OCI-M1 (cell line): ENCODE measurements around the gene DDX28.
"Not testable (repeated sequence)": the region's sequence is repeated elsewhere in the genome, so short reads cannot be mapped to it uniquely, and the experiment has no call there.

Experiments
- DNase-seq: peaks from one replicate; lab custom pipeline; 2025; lab: John Stamatoyannopoulos, UW

The DDX28 gene

DNA sequence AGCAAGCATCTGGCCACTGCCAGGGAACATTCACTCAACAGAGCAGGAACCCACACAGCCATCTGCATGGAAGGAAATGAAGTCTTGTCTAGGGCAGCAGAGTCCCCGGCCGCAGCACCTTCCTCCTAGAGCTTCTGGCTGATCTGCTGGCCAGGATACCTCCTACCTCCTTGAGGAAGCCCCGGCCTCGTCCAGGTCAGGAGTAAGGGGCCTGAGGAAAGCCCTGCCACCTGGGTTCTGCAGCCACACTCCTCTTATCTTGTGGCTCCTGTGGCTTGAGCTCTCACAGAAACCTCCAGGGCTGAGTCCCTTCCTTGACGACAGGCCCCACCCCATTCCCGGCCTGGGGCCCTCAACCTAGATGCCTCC, 29.0 kb downstream of the DDX28 start:
- DNase-seq, result peak; percentile 52

DNA sequence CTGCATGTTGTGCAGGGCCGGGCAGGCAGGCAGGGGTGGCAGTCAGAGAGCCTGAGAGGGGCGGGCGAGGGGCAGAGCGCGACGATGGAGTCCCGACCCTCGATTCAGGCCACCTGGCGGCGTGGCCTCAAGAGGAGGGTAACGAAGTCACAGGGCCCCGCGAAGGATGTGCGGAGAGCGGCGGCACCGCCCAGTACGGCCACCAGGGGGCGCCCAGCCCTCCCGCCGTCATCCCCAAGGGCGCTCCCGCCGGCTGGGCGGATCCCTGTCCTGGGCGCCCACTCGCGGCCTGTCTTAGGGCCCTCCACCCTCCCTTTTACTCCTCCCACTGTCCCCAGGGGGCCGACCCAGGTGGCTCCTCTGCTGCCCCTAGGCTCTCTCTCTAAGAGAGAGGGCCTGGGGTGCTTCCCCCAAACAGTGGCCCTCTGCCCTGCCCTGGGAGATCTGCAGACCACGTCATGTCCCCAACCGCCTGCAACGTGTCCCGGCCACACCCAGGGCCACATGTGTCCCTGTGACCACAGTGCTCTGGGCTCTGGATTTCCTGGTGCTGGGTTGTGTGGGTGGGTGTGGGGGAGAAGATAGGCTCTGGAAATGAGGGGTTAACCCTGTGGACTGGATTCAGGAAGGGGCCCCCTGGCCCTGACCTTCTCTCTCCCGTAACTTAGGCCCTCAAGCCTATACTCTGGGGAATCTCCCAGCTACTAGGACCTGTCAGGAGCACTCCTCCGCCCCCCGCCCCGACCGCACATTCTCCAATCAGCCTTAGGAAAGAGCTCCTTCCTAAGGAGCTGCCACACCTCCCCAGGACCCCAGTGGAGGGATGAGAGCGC, 29.6 kb downstream of the DDX28 start:
- peak; percentile 95 for DNase-seq

DNA sequence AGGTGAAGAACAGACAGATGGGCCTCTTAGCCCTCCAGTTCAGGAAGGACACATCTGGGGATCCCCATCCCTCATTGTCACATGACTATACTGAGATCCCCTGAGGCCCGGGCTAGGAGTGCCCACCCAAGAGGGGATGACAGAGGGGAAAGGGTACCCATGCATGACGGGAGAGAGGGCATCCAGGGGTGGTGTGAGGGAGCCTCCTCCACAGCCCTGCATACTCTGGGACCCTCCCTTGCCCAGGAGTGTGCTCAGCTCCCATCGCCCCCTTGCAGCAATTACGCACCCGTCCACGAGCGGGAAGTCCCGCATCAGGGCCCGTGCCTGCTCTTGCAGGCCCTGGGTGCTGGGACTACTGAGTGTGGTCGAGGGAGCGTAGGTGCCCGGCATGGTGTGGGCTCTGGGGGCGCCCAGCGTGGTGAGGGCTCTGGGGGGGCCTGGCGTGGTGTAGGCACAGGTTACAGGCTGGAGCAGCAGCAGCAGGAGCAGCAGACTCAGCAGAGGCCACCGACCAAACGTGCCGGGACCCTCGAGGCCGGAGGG, 30.3 kb downstream of the DDX28 start:
- no peak for DNase-seq

DNA sequence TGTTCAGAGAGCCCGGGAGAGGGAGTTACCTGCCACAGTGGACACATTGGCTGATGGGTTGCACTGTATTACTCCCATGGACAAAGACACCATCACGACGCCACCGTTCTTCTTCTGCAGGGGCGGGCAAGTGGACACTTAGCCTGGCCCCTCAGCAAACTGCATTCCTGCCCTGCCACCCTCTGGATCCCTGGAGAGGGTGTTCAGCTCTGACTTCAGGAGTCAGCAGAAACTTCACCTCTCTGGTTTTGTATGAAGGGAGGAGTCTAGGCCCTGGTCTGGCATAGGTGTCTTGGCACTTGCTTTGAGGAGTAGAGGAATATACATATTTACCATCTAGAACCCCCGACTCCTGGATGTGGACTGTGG, 33.0 kb downstream of the DDX28 start:
- DNase-seq, result no peak

DNA sequence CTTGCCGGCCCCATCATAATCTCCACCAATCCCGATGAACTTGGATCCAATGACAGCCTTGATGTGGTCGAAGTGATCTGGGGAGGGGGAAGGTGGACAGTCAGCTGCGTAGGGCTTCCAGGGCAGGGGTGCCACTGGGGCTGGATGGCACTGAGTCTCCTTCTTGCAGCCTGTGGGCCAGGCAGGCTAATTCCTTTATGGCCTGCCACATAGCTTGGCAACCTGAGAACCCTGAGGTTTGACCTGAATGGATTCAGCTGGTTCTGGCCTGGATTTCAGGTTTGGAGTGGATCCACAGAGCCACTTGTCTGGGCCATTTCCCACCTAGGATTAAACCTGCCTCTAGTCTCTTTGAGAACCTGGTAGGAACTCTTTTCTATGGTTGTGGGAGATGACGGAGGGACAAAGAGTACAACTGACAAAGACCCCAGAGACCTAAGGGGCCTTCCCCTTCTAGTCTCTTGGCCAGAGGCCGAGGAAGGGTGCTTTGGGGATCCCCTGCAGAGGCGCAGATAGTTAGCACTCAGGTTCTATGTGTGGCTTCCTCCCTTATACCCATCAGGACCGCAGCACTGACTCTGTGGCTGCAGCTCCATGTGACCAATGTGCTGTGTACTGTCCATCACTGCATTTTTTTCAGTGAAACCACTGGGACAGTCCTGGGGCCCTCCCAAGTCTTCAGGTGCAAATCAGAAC, 33.6 kb downstream of the DDX28 start:
- DNase-seq, result no peak

DNA sequence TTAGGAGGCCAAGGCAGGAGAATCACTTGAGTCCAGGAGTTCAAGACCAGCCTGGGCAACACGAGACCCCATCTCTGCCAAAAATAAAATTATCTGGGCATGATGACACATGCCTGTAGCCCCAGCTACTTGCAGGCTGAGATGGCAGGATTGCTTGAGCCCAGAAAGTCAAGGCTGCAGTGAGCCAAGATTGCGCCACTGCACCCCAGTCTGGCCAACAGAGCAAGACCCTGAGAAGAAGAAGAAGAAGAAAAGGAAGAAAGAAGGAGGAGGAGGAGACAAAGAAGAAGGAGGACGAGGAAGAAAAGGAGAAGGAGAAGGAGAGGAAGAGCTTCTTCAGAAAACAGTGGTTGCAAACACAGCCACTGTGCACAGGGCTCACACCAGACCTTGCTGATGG, 34.4 kb downstream of the DDX28 start:
- no peak for DNase-seq

DNA sequence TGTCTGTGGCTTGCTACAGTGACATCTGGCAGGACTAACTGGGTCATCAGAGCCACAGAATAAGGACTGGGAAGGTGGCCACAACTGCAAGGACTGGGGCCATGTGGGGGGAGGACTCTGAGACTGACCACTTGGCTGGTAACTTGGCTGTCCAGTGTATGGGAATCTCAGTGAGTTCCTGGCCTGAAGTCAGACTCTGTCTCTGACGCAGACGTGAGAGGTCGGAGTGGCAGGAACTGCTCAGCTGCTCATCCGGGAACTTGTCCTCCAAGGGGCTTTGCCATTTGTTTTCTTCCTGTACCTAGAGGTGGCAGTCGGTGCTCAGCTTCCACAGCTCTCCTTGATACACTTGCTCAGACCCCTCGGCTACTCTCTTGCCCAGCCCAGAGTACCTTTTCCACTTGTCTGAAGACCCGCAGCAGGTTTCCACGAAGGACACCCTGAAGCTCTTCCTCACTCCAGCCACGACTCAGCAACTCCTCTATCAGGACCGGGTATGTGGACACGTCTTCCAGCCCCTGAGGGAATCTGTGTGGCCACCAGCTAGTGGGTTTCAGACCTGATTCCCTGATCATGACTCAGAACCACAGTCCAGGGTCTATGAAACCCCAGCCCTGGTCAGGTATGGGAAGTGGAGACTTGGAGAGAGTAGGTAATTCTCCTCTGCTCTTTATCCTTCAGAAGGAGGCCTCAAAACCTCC, 35.4 kb downstream of the DDX28 start:
- no peak for DNase-seq

DNA sequence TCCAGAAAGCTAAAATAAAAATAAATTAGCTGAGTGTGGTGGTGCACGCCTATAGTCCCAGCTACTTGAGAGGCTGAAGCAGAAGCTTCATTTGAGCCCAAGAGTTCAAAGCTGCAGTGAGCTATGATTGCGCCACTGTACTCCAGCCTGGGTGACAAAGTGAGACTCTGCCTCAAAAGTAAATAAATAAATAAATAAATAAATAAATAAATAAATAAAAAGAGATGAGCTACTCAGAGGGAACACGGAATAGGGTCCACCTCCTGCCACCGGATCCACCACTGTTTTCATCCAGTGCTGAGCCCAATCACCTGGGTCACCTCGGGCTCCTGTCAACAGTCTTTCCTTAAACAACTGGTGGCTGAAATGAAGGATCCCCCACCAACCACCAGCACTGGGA, 36.1 kb downstream of the DDX28 start:
- DNase-seq, result no peak

DNA sequence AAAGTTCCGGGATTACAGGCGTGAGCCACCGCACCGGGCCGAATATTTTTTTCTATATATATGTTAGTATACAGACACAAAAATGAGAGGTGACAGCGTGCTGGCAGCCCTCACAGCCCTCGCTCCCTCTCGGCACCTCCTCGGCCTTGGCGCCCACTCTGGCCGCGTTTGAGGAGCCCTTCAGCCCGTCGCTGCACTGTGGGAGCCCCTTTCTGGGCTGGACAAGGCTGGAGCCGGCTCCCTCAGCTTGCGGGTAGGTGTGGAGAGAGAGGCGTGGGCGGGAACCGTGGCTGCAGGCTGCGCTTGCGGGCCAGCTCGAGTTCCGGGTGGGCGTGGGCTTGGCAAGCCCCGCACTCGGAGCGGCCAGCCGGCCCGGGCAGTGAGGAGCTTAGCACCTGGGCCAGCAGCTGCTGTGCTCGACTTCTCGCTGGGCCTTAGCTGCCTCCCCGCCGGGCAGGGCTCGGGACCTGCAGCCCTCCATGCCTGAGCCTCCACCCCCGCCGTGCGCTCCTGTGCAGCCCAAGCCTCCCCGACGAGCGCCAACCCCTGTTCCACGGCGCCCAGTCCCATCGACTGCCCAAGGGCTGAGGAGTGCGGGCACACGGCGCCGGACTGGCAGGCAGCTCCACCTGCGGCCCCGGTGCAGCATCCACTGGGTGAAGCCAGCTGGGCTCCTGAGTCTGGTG, 40.9 kb downstream of the DDX28 start:
- no peak for DNase-seq

DNA sequence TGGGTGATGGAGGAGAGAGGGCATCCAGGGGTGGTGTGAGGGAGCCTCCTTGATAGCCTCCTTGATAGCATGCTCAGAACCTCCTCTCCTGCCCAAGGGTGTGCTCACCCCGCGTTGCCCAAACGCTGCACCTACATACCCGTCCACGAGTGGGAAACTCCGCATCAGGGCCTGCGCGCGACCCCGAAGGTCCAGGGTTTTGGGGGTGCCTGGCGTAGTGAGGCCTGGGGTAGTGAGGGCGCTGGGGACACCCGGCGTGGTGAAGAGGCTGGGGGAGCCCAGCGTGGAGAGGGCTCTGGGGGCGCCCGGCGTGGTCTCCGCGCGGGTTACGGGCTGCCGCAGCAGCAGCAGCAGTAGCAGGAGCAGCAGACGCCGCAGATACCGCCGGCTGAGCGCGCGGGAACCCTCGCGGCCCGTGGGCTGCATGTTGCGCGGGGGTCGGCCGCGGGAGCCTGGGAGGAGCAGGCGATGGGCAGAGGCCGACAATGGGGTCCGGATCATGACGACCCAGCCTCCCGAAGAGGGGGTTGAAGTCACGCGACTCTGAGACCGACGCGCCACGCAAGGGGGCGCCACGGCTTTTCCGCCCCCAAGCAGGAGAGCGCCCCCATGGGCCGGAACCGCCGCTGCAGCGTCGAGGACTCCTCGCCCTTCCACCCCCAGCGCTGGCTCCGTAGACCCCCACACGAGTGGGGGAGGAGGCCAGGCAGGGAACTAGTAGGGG, 42.9 kb downstream of the DDX28 start, which contains the start of gene DPEP3:
Gene DPEP3, minus strand, starts transcription at position 545 of the 724 bp plus-strand sequence. Its CDS starts 119 bp downstream, at position 426.
- no peak for DNase-seq

DNA sequence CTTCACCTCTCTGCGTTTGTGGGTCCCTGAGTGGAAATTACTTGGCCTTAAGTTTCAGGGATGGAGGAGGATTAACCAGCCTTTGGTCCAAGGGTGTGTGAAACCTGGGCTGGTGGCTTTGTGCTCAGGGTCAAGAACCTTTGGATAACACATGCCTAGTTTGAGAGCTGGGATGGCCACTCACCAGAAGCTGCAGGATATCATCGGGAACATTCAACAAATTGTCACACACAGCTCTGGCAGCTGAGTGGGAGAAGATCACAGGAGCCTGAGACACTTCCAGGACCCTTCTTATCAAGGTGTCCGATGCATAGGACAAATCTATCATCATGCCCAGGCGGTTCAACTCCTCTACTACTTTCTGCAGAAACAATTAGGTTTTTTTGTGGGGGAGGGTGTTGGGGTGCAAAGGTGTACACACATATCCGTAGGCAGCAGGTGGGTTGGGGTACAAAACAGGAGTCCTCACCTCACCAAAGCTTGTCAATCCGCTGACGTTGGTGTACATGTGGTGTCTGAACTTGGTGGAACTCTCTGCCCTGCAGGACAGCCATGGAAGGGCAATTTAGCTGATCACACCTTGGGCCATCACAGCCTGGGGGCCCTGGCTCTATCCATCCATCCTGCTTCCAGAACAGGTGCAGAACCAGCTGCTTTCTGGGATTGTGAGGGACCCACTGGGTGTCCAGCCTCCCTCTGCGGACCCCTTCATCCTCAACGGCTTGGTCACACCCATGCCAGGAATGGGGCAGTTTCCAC, 45.4 kb downstream of the DDX28 start:
- DNase-seq, result no peak

DNA sequence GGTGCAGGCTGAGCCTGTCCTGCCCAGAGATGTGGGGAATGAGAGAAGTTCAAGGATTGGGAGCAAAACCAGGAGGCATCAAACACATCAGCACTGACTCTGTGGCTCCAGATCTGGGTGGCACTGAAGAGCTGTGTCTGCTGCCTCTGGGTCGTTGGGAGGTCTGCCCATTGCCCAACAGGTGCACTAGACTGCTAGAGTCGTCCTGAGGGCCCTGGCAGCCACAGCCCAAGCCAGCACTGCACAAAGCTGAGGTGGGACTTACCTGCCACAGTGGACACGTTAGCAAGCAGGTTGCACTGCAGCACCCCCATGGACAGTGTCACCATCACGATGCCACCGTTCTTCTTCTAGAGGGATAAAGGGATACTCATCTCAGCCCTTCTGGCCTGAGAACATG, 46.0 kb downstream of the DDX28 start:
- no peak for DNase-seq

DNA sequence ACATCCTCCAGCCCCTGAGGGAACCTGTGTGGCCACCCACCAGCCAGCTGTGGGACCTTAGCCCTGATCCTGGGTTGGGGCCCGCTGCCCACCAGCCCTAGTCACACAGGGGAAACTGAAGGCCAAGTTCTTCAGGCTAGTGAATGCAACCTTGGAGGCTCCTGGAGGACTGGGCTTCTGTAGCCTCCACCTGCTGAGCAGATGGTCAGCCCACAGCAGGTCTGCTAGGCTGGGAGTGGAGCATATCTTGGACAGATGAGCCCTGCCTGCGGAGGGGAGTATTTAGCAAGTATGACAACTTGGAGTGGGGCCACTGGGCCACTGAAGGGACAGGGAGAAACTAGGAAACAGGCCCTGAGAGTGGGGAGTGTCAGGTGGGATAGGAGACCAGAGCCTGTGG, 46.8 kb downstream of the DDX28 start:
- DNase-seq, result no peak

DNA sequence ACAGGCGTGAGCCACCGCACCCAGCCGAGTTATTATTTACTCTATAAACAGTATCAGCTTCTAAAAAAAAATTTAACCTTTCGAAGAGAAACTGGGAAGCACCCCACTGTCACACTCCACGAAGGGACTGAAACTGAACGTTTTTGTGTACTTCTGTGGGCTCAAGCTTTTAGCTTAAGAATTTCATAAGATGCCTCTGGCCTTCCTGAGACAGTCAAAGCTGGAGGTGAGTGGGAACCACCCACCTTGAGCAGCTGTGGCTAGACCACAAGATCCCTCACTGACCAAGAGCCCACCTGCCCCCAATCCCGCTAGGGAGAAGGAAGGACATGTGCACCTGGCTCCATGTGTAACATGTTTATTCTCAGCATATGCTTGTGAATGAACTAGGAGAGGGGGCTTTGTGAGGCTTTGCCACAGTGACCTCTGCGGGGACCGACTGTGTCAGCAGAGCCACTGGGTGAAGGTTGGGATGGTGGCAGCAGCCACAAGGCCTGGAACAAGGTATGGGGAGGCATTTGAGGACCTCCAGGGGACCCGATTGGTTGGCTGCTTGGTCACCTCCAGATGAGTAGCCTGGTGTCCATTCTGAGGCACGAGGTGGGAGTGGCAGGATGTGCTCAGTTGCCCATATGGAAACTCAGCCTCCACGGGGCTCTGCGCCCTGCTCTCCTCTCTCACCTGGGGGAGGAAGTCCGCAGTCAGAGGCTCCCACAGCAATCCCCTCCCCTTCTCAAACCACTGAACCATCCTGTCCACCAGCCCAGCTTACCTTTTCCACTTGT, 47.5 kb downstream of the DDX28 start:
- no peak for DNase-seq

DNA sequence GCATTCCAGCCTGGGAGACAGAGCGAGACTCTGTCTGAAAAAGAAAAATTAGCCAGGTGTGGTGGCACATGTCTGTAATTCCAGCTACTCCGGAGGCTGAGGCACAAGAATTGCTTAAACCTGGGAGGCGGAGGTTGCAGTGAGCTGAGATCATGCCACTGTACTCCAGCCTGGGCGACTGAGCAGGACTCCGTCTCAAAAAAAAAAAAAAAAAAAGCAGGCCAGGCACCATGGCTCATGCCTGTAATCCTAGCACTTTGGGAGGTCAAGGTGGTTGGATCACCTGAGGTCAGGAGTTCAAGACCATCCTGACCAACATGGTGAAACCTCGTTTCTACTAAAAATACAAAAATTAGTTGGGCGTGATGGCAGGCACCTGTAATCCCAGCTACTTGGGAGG, 50.7 kb downstream of the DDX28 start:
- DNase-seq, result not testable (repeated sequence)

DNA sequence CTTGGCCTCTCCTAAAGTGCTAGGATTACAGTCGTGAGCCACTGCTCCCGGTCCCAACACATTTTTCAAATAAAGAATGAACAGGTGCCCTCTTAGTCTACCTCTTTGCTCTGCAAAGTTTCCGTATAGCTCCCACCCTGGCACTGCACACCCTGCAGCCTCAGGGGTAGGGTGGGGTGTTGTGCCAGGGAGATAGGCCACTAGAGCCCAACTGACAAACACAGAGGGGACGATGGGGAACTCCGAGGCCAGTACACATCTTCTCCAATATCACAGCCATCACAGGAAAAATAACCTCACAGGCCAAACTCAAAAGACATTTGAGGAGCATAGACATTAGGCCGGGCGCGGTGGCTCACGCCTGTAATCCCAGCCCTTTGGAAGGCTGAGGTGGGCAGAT, 51.9 kb downstream of the DDX28 start:
- no peak for DNase-seq
